Inflammatory macrophage treated with lipopolysaccharide for 4 hours (primary cell): ENCODE data around the gene ERFL.

Experiments
- DNase-seq: peaks from one replicate; pipeline ENCODE4 v3.0.0-alpha.2; 2020

The ERFL gene

DNA sequence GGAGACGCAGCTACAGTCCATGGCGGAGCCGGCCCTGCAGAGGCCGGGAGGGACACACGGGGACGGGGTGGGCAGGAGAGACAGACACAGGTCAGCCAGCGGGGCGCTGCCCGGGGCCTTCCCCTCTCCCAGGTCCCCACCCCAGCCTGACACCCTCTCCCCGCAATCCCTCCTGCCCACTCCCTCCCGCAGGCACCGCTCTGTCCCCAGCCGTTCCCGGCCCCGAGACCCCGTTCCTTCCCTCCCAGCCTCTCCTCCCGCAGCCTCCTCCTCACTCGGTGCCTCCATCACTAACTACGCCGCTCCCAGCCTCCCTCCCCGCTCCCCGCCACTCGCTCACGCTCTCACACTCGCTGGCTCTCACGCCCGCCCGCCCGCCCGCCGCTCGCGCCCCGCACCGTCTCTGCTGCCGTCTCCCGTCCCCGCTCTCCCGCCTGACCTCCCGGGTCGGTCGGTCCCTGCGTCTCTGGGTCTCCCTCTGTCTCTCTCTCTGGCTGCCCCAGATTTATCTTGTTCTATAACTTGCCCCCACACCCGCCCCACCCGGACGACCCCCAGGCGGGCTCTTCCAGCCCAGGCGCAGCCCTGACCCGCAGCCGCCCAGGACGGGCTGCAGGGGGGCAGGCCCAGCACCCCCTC is 15.2 kb downstream of the ERFL start:
- DNase-seq: no peak

DNA sequence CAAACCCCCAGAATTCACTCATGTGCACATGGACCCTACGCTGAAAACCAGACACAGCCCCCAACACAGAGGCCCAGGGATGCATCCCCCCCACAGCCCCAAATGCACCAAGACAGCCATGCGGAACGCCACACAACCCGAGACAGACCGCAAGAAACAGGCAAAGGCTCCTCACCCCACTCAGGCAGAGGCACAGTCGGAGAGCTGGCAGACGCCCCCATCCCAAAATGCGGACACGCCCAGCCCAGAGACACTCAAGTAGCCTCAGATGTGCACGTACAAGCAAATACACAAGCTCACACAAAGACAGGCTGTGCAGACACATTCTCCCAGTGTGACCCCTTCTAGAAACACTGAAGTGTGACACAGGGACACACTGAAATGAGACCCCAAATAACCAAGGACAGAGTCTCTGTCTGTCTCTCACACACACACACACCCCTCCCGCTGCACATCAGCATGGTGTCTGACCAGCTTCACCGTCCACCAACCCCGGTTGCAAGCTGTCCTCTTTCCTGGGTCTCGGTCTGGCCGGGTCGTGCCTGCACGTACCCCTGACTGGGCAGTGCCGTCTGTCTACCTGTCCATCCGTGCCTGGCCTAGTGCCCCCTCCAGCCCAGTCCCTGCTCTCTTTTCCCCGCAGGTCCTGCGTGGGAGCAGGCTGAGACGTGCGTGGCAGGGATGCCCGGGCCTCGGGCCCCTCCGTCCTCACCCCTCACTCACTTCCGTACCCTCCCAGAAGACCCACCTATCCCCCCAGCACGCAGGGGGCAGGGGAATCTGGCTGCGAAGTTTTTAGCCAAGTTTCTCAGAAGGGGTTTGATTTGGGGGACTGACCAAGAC is 16.1 kb downstream of the ERFL start:
- no peak for DNase-seq

DNA sequence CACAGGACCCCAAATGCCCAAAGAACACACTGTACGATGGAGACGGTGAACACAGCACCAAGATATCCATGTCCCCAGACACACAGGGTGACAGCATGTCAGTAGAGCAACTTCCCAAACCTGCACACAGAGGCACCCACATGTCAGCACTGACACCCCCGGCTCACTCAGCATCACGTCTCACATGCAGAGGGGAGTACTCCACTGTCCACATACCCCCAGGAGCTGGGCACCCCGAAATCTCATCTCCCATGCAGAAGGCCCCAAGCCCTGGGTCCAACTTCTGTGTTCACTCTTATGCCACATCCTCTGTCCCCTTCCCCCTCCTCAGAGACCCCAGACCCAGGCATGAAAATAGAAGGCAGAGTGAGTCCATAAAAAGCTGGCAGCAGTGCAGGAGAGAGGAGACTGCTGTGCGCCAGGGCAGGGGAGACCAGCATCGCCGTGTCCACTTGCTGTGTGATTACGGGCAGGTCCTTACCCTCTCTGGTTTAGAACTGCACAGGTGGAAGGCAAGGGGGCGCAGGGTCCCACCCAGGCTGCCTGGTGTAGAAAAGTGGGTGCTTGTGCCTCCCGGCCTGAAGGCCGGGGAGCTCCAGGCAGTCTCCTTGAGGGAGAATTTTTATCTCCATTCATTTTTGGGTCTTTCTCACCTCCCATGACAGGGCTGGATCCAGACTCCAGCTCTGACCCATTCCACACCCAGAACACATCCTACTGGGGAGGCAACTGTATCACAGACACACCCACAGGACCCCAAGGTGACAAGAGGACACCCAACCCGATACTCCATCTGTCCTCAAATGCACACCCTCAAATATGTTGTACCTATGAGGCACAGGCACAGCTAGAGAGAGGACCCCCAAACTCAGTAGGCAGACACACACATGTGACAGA is 17.0 kb downstream of the ERFL start:
- no peak for DNase-seq

DNA sequence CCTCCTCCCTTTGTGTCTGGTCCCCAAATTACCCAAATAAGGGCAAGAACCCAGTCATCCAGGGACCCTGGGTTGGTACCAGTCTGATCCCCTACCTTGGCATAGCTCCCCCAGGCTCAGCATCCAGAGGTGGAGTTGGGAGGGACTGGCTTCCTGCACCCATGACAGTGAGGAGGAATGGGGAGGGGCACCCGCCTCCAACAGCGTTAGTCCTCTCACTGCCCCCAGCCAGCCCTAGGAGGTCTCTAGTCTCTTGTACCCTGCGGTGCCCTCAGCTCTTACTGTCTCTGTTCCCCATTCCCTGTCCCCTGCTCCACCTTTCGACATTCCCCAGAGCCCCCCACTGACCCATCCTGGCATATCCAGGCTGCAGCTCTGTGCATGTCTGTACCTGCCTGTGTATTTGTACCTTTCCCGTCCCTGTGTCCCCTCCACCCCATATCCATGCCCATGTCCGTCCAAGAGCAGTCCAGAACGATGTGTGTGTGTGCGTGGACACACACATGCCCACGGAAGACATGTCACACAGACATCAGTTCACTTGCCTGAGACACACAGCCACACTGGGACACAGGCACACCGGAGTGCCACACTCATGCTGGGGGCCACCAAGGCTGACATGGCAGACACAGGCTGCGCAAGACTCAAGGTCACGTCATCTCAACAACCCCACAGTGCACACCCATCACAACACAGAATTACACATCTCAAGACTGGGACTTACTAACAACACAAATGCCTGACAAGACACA is 17.8 kb downstream of the ERFL start:
- no peak for DNase-seq

DNA sequence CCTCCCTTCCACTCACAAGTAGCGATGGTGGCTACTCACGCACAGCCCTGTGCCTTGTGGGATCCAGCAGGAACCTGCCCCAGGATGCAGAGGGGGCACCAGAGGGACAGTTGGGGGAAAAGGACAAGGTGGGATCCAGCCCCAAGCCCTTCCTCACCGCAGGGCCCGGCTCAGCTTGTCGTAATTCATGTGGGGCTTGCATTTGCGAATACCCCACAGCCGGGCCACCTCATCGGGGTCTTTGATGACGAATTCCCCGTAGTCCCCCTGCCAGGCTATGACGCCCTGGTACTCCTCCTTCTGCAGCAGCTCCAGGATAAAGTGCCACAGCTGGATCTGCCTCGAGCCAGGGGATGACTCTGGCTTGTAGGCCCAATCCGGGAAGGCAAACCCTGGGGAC is 18.5 kb downstream of the ERFL start:
- DNase-seq: no peak

DNA sequence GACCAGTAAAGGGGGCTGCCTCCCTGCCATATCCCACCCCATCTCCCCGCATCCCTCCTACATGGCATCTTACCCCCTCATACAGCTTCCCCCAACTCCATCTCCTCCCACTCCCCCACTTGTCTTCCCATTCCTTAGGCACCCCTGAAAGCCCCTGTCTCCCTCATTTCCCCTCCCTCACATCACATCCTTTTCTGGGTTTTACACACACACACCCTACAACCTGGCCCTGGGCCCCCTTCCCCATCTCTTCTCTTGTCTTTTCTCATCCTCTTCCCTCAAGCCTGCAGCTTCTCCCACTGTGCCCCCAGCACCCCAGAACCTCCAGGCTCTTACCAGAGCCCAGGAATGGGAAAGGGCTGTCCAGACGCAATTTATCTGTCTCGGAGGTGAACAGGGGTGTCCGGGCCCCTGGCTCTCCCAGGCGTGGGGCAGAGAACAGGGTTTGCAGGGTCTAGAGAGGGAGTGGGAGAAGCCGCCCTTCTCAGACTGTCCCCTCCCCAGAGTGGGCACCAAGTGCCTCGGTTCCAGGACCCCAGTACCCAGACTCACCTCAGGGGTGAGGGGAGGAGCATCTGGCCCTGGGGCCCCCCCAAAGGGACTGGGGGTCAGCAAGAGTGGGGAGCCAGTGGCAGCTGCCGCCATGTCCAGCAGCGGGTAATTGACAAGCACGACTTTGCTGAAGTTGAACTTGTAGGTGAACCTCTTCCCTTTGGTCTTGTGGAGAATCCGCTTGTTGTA is 19.4 kb downstream of the ERFL start:
- no peak for DNase-seq

DNA sequence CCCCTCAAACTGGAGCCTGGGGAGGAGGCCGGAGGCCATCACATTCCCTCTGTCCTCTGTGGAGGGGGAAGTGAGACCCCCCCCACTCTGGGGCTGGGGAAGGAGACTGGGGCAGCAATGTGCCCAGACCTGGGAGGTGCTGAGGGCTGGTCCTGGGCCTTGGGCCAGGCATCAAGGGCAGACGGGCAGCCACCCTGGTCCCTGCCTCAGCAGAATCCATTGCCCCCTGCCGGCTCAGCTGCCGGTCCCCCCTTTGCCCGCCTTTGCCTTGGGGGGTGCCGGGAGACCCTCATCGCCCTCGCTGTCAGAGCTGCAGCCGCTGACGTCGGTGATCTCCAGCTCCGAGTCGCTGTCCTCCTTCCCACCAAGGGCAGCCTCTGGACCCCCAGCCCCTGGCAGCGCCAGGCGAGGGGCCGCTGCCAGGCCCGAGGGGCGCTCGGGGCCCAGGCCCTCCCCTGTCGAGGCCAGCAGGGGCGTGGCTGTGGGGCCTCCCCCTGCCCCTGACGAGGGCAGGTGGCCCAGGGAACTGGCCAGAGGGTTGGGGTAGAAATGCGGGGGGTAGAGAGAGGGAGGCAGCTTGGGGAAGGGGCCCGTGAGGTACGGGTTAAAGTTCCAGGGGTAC is 20.1 kb downstream of the ERFL start:
- no peak for DNase-seq

DNA sequence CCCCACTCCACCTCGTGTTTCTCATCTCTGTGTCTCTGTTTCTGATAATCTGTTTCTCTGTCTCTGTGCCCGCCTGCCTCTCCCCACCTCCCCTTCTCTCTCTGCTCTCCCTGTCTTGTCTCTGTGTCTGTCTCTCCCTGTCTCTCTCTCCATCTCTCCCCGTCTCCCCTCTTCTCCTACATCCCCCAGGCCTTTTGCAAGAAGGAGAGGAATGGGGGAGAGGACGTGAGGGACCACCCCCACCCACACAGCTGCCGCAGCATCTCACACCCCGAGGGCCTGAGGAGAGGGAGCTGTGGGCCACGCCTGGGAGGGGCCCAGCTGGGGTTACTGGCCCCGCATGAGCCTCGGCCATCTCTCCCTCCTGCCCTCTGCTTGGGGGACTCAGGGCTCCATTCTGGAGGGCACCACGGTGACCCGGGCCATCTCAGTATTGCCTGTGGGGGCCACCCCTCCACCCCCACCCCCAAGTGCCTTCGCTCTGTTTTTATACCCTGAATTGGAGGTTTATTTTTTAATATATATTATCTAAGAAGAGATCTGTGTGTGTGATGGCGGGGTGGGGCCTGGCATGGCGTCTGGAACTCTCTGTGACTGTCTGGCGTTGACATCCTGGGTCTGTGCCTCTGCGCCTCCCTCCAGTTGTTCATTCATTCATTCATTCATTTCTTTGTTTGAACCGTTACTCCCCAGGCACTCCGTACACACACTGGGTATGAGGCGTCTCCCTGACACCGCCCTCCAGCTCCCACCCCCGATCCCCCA is 21.2 kb downstream of the ERFL start:
- DNase-seq: no peak

DNA sequence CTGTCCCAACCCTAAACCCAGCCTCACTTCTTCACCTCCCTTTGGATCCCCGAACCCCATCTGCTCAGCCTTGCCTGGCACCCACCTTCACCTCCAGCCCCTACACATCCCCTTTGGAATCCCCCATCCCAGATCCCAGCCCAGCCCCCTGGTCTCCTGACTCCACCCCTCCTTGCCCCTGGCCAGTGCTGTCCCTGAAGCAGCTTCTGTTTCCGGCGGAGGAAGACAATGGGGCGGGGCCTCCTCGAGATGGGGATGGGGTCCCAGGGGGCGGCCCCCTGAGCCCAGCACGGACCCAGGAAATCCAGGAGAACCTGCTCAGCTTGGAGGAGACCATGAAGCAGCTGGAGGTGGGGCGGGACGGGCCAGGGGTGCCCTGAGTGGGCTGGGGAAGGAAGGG is 22.0 kb downstream of the ERFL start:
- DNase-seq: no peak

DNA sequence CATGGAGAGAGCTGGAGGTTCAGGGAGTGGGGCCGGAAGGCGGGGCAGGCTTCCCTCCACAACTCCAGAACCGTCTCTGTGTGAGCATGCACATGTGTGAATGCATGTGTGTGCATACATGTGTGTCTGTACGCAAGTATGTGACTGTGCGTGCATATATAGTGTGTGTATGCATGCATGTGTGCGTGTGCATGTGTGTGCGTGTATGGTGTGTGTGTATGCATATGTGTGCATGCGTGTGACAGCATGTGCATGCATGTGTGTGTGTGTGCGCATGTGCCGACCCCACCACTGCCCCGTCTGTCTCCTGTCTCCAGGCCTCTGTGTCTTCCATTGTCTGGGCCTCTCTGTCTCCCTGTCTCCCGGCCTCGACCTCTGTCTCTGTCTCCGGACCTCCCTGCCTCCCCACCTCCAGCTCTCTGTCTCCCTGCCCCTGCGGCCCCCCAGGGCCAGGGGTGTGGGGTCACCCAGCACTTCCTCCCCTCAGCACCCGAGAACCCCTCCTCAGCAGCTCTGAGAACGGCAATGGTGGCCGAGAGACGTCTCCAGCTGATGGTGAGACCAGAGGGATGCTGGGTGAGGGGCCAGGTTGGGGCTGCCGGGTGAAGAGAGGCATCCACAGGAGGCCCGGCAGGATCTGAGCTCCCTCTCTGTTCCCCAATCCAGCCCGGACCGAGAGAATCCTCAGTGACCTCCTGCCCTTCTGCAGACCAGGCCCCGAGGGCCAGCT is 22.8 kb downstream of the ERFL start:
- DNase-seq: no peak

DNA sequence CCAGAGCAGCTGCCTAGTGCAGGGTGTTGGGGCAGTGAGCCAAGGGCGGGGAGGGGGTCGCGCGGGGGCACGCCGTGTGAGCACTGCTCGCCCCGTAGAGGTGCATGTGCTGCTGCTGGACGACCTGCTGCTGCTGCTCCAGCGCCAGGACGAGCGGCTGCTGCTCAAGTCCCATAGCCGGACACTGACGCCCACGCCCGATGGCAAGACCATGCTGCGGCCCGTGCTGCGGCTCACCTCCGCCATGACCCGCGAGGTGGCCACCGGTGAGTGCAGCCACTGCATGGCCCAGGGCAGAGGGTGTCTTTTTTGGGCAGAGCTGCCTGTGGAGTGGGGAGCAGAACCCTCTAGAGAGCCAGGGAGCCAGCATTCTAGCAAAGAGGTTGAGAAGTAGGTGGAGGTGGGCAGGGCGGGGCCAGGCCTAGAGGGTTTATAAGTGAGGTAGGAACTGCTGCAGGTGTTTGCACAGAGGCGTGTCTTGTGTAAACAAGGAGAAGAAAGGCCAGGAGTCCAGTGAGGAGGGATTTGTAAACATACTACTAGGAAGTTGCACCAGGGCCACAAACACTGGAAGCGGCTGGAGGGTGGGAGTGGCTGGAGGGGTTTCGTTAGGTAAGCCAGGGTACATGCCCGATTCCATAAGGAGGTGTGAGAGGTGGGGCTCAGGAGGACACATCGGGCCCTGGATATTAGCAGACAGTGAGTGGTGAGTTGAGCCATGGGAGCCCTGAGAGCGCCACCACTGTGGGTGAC is 24.0 kb downstream of the ERFL start:
- no peak for DNase-seq

DNA sequence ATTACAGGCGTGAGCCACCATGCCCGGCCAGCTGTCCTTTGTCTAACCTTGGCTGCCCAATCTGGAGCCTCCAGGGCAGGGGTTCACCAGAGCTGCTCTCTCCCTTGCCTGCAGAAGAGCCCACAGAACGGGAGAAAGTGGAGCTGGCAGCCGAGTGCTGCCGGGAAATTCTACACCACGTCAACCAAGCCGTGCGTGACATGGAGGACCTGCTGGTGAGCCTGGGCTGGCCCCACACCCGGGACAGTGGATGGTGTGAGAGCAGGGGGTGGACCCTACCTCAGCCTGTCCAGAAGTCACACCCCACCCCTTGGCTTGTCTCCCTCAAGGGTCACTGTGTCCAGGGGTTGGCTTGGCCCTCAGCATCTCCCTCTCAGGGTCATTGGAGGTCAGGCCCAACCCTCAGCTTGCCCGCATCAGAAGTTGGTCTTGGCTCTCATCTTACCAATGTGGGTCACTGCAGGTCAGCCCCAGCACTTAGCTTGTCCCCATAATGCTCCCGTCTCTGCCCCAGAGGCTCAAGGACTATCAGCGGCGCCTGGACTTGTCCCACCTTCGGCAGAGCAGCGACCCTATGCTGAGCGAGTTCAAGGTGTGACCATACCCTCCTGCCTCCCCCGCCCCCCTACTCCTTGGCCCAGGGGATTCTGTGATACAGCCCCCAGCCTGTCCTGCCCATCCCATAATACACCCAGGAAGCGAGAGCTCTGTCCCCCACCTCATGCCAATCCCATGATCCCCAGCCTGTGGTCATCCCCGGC is 24.9 kb downstream of the ERFL start:
- DNase-seq: no peak

DNA sequence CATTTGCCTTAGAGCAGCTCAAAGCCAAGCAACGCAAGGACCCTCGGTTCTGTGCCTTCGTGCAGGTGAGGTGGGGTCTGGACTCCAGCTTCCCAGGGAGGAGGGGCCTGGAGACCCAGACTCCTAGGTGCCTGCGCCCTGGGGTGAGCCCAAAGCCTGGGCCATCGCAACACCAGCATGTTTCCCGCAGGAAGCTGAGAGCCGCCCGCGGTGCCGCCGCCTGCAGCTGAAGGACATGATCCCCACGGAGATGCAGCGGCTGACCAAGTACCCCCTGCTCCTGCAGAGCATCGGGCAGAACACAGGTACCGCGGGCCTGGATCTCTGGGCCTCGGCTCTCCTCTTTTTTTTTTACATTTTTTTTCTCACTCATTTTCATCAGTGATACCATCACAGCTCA is 25.7 kb downstream of the ERFL start:
- DNase-seq: no peak

DNA sequence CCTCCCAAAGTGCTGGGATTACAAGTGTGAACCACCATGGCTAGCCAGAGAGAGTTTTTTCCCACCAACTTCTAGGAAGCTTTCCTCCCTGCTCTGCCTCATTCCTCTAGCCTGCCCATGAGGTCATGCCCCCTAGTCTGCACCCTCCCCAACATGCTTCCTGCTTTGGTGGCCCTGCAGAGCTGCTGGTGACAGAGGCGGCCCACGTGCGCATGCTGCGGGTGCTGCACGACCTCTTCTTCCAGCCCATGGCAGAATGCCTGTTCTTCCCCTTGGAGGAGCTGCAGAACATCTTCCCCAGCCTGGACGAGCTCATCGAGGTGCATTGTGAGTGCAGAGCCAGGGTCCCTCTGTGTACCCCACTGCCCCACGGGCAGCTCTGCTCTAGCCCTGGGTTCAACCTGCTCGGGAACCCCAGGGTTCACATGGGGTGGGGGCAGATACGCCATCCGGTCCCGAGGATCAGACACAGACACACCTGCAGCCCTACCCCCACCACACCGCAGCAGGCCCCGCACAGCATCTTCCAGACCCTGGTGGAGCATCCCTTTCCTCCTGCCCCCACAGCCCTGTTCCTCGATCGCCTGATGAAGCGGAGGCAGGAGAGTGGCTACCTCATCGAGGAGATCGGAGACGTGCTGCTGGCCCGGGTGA is 26.4 kb downstream of the ERFL start:
- no peak for DNase-seq

DNA sequence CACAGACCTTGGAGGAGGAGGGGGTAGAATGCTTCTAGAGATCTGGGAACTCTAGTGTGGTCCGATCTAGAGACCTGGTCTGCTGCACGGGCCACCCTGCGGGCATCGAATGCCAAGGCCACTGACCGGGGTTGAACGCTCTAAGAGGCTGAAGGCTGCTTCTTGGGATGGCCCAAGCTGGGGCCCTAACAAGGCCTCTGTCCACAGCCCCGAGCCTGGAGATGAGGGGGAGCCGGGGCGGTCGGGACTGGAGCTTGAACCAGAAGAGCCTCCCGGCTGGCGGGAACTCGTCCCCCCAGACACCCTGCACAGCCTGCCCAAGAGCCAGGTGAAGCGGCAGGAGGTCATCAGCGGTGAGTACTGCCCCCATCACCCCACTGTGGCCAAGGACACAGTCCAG is 30.0 kb downstream of the ERFL start:
- DNase-seq: no peak

DNA sequence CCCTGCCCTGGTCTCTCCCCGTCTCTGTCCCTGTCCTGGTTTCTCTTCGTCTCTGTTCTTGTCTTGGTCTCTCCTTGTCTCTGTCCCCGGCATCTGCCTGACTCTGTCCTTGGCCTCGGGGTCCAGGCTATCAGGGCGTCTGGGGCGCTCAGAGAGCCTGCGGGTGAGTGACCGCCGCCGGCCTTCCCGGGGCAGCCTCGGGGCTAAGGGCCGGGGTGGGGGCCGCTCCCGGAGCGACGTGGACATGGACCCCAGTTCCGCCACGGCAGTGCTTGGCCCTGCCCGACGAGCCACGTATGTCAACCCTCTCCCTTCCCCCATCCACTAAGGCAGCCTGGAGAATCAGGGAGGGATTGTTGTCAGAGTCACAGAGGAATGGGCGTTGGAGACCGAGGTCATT is 30.4 kb downstream of the ERFL start:
- no peak for DNase-seq

DNA sequence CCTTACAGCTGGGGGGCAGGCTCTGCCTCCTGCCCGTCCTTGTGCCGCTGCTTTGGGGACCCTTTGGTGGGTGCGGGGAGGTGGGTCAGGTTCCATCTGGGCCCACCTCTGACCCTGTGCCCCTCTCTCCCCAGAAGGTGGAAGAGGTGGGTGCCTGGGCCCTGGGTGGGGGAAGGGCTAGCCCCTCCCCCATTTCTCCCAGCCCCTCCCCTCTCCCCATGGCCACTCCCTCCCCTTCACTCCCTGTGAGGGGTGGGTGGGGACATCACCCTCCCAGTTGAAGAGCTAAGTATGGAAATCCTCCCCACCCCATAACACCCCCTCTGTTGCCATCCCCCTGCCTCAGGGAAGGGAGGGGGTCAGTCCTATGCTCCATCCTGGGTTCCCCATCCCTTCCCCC is 31.1 kb downstream of the ERFL start:
- no peak for DNase-seq

DNA sequence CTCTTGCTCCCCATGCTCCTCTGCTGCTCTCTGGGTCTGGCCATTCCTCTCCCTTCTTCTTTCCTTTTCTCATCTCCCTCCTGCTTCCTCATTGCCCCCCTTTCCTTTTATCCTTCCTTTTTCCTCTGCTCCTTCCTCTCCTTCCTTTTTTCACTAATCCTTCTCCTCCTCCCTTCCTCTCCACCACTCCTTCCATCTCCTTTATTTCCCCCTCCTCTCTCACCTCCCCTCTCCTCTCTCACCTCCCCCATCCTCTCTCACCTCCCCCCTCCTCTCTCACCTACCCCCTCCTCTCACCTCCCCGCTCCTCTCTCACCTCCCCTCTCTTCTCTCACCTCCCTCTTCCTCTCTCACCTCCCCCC is 31.7 kb downstream of the ERFL start:
- no peak for DNase-seq
